Activated naive CD4-positive, alpha-beta T cell treated with anti-CD3 and anti-CD28 coated beads, Interleukin-2, amount 50 U/mL, for 16 hours (primary cell): Measurements from ENCODE around the gene PACSIN2.
"Not testable (repeated sequence)": the region's sequence is repeated elsewhere in the genome, so short reads cannot be mapped to it uniquely, and the experiment has no call there.

Source experiments
- DNase-seq: peaks from one replicate; pipeline ENCODE4 v3.0.0-alpha.2; 2020

Gene PACSIN2

GRCh38 chr22:42942351-42942750, 72.6 kb downstream of the PACSIN2 start:
- DNase-seq = no peak

- no peak for DNase-seq
Observed at GRCh38 chr22:42939941-42940653, 74.9 kb downstream of the PACSIN2 start.

- DNase-seq = no peak
Observed at GRCh38 chr22:42939451-42939881, 75.5 kb downstream of the PACSIN2 start.

- no peak for DNase-seq
Observed at GRCh38 chr22:42938976-42939375, 76.0 kb downstream of the PACSIN2 start.

GRCh38 chr22:42938449-42938848, 76.5 kb downstream of the PACSIN2 start:
- no peak for DNase-seq

GRCh38 chr22:42937164-42937843, 77.6 kb downstream of the PACSIN2 start:
- DNase-seq = peak; percentile 18

- not testable (repeated sequence) for DNase-seq
Observed at GRCh38 chr22:42936680-42937079, 78.3 kb downstream of the PACSIN2 start.

GRCh38 chr22:42934338-42934737, 80.6 kb downstream of the PACSIN2 start:
- no peak for DNase-seq

- no peak for DNase-seq
Observed at GRCh38 chr22:42933485-42934091, 81.4 kb downstream of the PACSIN2 start.

GRCh38 chr22:42932857-42933484, 82.0 kb downstream of the PACSIN2 start:
- DNase-seq = no peak

GRCh38 chr22:42932197-42932519, 82.8 kb downstream of the PACSIN2 start:
- DNase-seq = no peak

GRCh38 chr22:42931421-42932196, 83.3 kb downstream of the PACSIN2 start:
- no peak for DNase-seq

GRCh38 chr22:42930810-42931420, 84.0 kb downstream of the PACSIN2 start:
- DNase-seq = no peak

GRCh38 chr22:42929838-42930155, 85.2 kb downstream of the PACSIN2 start:
- no peak for DNase-seq

GRCh38 chr22:42928969-42929837, 85.7 kb downstream of the PACSIN2 start:
- DNase-seq = no peak

GRCh38 chr22:42927966-42928365, 87.0 kb downstream of the PACSIN2 start:
- no peak for DNase-seq

GRCh38 chr22:42926768-42927167, 88.2 kb downstream of the PACSIN2 start:
- DNase-seq = no peak

GRCh38 chr22:42926104-42926503, 88.8 kb downstream of the PACSIN2 start:
- DNase-seq = no peak

GRCh38 chr22:42925598-42925997, 89.4 kb downstream of the PACSIN2 start:
- no peak for DNase-seq

- not testable (repeated sequence) for DNase-seq
Observed at GRCh38 chr22:42925031-42925430, 89.9 kb downstream of the PACSIN2 start.

- no peak for DNase-seq
Observed at GRCh38 chr22:42924436-42924835, 90.5 kb downstream of the PACSIN2 start.
